Nucleus accumbens (tissue), 56 donors: ENCODE measurements around the gene NFATC3.
A peak's percentile ranks its signal among the peaks of the same experiment; 100 is the strongest.

ENCODE experiments used
- DNase-seq, 56 donors: peaks; one replicate each; lab custom pipeline; 2025; lab: John Stamatoyannopoulos, UW

Gene NFATC3

DNA sequence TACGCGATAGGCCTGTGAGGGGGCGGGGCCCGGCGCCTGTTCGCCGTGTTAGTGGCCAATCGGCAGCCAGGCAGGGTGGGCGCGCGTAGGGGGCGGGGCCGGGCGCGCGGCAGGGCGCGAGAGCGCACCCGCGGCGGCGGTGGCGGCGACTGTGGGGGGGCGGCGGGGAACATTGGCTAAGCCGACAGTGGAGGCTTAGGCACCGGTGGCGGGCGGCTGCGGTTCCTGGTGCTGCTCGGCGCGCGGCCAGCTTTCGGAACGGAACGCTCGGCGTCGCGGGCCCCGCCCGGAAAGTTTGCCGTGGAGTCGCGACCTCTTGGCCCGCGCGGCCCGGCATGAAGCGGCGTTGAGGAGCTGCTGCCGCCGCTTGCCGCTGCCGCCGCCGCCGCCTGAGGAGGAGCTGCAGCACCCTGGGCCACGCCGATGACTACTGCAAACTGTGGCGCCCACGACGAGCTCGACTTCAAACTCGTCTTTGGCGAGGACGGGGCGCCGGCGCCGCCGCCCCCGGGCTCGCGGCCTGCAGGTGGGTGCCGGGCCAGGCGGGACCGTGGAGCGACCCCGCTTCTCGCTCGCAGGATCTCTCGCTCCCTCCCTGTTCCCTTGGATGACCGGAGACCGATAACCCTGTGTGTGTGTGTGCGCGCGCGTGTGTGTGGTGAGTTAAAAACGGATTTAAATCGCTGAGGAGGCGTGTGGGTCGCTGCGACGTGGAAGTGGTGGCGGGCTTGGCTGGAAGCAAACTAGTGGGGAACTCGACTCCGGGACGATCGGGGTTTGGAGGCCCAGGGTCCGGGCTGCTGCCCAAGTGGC lies at the start of gene NFATC3:
Gene NFATC3 (plus strand): TSS at position 112 of the 813 bp plus-strand sequence. CDS start 312 bp downstream, at position 424.
- peak in 51 of 56 donors; percentile 60 to 99 (median 96) for DNase-seq

DNA sequence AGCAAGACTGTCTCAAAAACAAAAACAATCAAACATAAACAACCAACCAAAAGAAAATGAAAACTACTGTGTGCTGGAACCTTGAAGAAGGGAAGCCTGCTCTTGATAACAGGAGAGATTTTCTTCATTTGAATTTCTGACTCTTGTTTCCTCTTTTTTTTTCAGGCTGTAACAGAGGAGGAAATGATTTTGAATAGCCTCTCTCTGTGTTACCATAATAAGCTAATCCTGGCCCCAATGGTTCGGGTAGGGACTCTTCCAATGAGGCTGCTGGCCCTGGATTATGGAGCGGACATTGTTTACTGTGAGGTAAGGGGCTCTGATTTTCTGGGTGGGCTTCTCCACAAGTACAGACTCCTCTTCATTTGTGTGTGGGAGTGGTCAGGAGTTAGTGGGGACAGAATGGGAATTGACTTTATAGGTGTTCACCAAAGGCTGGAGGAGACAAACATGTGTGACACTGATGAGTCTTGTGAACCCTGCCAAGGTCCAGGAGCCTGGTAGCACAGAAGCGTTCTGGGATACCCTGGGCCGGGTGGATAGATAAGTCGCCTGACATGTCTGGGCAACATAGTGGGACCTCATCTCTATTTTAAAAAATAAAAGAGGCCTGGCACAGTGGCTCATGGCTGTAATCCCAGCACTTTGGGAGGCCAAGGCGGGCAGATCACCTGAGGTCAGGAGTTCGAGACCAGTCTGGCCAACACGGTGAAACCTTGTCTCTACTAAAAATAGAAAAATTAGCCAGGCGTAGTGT lies 47.2 kb upstream of the NFATC3 start:
- peak in 1 of 56 donors; percentile 0 for DNase-seq

DNA sequence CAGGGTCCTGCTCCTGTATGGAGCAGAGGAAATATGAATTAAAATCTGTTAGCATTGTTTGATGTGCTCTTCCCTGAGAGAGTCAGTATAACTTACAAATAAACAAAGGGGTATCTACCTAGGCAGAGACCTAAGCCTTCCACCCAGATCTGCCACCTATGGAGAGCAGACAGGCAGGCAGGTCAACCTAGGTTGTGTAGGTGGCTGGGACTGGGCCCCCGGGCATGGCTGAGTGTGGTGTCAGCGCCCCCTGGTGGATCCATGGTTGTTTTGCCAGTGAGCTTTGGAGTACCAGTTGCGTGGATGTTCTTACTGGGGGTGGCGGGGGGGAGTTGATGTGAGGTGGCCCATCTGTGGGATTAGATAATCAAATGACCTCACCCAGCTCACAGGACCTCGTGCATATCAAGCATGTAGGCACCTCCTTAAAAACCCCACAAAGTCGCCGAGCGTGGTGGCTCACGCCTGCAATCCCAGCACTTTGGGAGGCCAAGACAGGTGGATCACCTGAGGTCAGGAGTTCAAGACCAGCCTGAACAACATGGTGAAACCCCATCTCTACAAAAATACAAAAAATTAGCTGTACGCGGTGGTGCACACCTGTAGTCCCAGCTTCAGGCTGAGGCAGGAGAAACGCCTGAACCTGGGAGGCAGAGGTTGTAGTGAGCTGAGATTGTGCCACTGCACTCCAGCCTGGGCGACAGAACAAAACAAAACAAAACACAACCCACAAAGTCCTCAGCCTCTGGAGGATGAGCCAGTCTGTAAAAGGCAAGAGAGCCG lies 44.5 kb upstream of the NFATC3 start:
- peak in 51 of 56 donors; percentile 5 to 83 (median 49) for DNase-seq

- no peak for DNase-seq
These were observed 43.4 kb upstream of the NFATC3 start for GRCh38 chr16:68041783-68042182.

GRCh38 chr16:68046106-68046505 lies 39.1 kb upstream of the NFATC3 start:
- DNase-seq: no peak

DNA sequence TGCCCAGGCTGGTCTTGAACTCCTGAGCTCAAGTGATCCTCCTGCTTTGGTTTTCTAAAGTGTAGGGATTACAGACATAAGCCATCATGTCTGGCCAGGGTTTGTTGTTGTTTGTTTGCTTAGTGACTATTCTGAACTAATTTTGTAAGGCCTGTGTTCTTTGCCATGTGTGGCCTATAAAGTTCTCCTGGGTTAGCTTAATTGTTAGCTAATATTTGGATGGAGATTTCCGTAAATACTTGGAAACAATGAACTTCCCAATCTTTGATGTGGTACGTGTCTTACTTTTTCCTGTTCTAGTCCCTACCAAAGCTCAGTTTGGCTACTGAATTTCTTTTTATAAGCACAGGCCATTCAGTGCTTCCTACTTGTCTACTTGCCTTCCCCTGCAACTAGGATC lies 37.2 kb upstream of the NFATC3 start:
- no peak for DNase-seq

- no peak for DNase-seq
These were observed 35.7 kb upstream of the NFATC3 start for GRCh38 chr16:68049449-68049848.

- no peak for DNase-seq
These were observed 29.8 kb upstream of the NFATC3 start for GRCh38 chr16:68055395-68055794.

- no peak for DNase-seq
These were observed 25.4 kb upstream of the NFATC3 start for GRCh38 chr16:68059804-68060203.

DNA sequence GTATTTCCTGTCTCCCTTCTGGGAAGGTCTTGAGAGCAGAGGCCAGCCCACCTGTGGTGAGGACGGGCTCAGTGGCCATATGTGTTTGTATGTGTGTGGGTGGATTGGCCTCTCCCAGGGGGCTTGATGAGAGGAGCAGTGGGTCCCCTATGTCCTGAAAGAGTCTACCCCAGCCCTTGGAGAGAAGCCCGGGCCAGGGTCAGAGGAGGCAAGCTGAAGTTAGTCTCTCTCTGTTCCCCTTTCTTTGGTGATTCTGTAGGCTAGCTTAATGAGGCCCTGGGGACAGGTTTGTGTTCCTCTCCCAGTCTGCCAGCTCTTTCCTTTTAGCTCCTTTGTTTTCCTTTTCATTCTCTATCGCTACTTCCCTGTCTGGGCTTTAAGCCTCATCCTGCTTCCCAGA lies 23.8 kb upstream of the NFATC3 start:
- DNase-seq: no peak

GRCh38 chr16:68062910-68063393 lies 22.2 kb upstream of the NFATC3 start:
- no peak for DNase-seq

GRCh38 chr16:68064791-68065365 lies 20.3 kb upstream of the NFATC3 start:
- peak in 41 of 56 donors; percentile 4 to 72 (median 25) for DNase-seq

- no peak for DNase-seq
These were observed 19.4 kb upstream of the NFATC3 start for GRCh38 chr16:68065716-68066305.

- no peak for DNase-seq
These were observed 18.4 kb upstream of the NFATC3 start for GRCh38 chr16:68066763-68067162.

DNA sequence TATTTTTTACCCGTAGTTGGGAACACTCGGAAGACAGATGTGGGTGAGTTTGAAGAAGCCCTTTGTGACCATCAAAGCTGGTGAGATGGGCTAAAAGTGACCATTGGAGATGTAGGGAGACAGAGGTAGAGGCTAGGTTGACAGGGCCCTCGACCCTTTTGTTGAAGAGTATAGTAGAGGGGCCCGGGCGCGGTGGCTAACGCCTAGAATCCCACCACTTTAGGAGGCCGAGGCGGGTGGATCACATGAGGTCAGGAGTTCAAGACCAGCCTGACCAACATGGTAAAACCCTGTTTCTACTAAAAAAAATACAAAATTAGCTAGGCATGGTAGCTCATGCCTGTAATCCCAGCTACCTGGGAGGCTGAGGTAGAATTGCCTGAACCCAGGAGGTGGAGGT lies 16.2 kb upstream of the NFATC3 start:
- DNase-seq: no peak

- DNase-seq: no peak
These were observed 15.5 kb upstream of the NFATC3 start for GRCh38 chr16:68069511-68070248.

DNA sequence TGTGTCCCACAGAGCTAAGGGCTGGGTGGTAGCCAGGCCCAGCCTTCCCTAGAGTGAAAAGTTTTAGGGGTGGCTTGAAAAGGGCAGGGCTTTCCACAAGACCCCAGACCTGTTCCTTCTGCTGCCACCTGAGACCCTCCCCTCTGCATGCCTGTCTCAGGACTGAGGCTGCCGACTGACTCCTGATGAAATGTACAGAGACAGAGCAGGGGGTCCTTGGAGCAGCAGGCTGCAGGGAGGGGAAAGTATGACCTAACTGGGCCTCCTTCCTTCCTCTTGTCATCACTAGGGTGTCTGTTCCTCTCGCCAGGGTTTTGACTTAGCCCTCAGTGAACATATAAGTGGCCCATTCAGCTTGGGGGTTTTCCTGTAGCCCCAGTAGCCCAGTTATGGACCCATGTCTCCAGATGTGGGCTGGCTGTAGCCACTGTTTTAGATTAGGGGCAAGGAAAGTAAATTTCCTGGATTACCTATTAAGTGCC lies 14.9 kb upstream of the NFATC3 start:
- no peak for DNase-seq

GRCh38 chr16:68070806-68071517 lies 14.2 kb upstream of the NFATC3 start:
- no peak for DNase-seq
